Astrocyte of the spinal cord (primary cell): Measurements from ENCODE around the gene MSLN.

Experiments used
- DNase-seq: peaks from one replicate; pipeline ENCODE4 v3.0.0; 2011; ENCODE audit warnings: low read depth, low spot score
- H3K4me3 ChIP-seq: 2 replicates; pipeline ENCODE4 v1.5.1; 2011; ENCODE audit warnings: low read depth, mild to moderate bottlenecking, low read length, moderate library complexity
- in situ Hi-C: cut with HindIII; loops from 2 replicates; pipeline ENCODE4 v1.10.0; 2017; ENCODE audit warnings: low sequenced_read_pairs
- TF ChIP-seq, protein P1 (sequence below): IDR thresholded peaks from 2 replicates; pipeline ENCODE4 v1.5.1; 2012; ENCODE audit warnings: low read depth, mild to moderate bottlenecking, low read length, inconsistent platforms

MSLN gene

DNA sequence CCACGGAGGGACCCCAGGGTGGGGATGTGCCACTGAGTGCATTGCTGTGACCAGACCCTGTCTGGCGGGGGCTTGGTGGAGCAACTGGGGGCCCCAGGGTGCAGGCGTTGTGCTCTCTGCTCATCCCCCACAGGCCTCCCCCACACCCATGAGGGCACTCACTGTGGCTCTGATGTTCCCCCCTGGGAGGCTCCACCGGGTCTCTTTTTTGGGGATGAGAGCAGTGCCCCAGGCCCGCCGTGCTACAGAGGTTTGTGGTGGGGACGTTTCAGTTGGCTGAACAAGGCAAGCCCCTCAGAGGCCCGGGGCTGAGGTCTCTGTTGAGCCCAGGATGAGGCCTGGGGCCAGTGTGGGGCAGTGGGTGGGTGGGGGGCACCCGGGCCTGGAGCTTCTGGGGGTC lies 36.8 kb upstream of the MSLN start:
- no peak for DNase-seq
- TF ChIP-seq, protein P1, sequence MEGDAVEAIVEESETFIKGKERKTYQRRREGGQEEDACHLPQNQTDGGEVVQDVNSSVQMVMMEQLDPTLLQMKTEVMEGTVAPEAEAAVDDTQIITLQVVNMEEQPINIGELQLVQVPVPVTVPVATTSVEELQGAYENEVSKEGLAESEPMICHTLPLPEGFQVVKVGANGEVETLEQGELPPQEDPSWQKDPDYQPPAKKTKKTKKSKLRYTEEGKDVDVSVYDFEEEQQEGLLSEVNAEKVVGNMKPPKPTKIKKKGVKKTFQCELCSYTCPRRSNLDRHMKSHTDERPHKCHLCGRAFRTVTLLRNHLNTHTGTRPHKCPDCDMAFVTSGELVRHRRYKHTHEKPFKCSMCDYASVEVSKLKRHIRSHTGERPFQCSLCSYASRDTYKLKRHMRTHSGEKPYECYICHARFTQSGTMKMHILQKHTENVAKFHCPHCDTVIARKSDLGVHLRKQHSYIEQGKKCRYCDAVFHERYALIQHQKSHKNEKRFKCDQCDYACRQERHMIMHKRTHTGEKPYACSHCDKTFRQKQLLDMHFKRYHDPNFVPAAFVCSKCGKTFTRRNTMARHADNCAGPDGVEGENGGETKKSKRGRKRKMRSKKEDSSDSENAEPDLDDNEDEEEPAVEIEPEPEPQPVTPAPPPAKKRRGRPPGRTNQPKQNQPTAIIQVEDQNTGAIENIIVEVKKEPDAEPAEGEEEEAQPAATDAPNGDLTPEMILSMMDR: no peak
- H3K4me3 ChIP-seq: no peak overlapping the region
- in situ Hi-C loops: no loop called here

DNA sequence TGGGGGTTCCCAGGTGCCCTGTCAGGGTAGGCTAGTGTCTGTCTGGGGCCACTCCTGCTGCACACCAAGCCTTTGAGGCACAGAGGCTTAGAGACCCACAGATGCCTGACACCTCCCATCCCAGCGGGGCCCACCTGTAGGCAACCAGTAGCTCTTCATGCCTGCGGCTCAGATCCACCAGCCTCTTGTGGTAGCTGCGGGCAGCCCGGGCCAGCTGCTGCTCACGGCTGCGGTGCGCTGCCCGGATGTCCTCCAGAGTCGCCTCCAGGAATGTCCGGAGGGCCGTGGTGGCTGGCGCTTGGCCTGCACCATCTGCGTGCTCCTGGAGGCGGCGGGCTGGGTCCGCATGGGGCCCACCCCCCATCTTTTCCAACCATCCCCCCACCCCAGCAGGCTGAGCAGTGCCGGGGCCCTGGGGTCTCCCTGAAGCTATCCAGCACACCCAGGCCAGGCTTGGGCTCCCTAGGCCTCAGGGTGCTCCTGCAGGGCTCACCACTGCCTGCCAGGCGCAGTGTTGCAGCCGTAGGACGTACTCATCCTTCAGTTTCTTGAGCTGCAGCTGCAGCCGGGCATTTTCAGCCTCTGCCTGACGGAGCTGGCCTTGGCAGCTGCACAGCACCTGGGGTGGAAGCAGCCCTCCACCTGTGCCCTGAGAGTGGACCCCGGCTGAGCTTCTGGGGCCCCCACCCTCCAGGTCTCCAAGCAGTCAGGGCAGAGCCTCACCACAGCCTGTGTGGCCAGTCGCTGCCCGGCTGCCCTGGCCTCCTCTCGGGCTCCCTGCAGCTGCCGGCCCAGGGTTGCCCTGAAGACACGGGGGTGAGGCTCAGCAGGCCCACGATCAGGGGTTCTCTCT lies 36.1 kb upstream of the MSLN start:
- in situ Hi-C loops: no loop called here
- TF ChIP-seq, protein P1: no peak

DNA sequence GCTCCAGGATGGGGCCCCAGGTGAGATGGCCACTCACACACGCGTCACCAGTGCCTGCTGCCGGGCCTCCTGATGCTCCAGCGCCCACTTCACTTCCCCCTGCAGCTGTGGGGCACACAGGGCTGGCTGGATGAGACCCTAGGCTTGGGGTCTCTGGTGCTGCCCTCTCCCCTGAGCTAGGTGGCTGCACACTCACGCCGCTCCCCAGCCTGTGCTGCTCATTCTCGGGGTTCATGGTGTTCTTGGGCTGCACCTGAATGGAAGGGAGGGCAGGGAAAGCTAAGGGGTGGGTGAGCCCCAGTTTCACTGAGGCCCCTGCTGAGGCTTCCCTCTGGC lies 35.5 kb upstream of the MSLN start:
- TF ChIP-seq, protein P1: no peak
- in situ Hi-C loops: no loop called here
- no peak overlapping the region for H3K4me3 ChIP-seq
- no peak for DNase-seq

More for the DNA sequence above, 36.1 kb upstream of the MSLN start:
- no peak for DNase-seq
- H3K4me3 ChIP-seq: no peak overlapping the region

DNA sequence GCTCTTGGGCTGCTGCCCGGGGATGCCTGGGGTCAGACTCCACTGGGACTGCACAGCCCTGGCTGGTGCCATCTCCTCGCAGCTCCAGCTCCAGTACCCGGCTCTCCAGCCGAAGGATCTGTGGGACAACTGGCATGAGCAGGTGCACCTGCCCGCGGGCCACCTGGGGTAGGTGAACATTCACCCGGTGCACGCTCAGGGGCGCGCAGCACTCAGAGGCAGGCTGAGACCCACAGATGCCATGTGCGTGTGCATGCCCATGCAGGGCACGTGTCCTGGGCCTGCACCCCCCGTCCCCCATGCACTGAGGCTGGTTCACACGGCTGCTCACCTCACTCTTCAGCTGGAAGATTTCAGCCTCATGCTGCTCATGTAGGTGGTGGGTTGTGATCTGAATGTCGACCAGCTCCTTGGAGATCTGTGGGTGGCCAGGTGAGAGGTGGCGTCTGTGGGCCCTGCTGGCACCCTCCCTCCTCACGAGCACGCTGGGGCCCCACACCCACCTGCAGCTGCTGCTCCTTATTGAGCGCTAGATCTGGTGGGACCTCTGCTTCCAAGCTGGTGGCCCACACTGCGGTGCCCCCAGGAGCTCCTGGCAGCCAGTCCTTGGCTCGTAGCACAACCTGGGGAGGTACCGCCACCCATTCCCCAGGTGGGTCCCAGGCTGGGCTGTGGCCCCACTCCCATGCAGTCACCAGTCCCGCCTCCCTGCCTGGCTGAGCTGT lies 34.9 kb upstream of the MSLN start:
- TF ChIP-seq, protein P1: no peak
- in situ Hi-C loops: no loop called here
- DNase-seq: no peak
- H3K4me3 ChIP-seq: no peak overlapping the region

DNA sequence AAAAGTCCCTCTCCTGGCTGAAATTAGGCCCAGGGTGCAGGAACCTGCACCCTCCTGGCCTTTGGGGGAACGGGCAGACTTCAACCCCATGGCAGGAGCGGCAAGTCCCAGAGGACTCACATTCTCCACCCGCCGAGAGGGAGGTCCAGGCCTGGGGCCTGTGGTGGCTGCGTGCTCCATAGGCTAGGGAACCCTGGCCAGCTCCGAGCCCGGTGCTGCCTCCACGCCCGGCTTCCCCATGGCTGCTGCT lies 34.4 kb upstream of the MSLN start:
- in situ Hi-C loops: no loop called here

DNA sequence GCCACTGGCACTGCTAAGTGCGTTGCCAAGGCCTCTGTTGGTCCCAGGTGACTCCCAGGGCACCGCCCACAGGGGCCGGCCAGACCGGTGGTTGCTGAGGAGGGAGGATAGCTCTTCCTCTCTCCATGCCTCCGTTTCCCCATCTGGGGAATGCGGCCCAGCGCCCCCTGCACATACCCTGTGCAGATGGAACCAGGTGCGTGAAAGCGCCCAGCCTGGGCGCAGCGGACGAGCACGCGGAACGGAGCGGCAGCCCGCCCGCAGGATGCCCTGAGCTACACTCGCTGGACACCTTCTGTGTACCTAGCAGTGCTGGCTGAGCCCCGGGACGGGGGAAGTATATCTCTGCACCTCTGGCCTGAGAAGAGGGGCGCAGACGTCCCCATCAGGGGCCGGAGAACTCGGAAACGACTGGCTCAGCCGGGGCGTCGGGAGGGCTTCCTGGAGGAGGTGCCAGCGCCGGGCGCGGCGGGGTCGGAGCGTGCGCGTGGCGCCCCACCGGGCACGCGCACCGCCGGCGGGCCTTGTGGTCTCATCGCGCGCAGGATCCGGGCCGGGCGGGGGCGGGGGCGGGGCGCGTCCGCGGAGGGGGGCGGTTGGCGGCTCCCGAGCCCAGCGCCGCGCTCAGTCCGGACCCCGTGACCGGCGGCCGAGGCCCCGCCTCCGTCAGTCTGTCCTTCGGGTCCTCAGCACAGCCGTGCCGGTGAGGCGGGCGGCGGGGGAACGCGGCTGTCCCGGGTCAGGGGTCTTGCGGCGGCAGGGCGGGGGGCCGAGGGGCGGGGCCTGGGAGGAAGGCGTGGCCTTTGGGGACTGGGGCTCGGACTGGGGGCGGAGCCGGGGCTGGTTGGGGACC lies 33.9 kb upstream of the MSLN start, which contains the start of the genes CCDC78 and HAGHL:
CCDC78 (minus strand) TSS at position 6 of the 853 bp plus-strand sequence. CDS start 76 bp downstream, outside the sequence.
HAGHL (plus strand) TSS at position 669 of the 853 bp plus-strand sequence. CDS start 404 bp downstream, outside the sequence.
- TF ChIP-seq, protein P1: no peak
- peak within 1 kb of the TSS; percentile 62 for H3K4me3 ChIP-seq
- DNase-seq: peak; percentile 32
- in situ Hi-C loops: no loop called here

More for the DNA sequence above, 34.4 kb upstream of the MSLN start:
- no peak overlapping the region for H3K4me3 ChIP-seq
- TF ChIP-seq, protein P1: no peak
- no peak for DNase-seq
